Caki2 (cell line): ENCODE measurements around the gene SAMD11. TPM values are rescaled to one million over a fixed set of nuclear protein-coding genes. Genes with fewer than 3 reads are reported as not detected.
"Not testable (repeated sequence)": the region's sequence is repeated elsewhere in the genome, so short reads cannot be mapped to it uniquely, and the experiment has no call there.

Experiments used
- DNase-seq: peaks from one replicate; pipeline ENCODE4 v3.0.0-alpha.2; 2015; ENCODE audit warnings: low read depth
- in situ Hi-C: cut with HindIII; loops from 2 replicates; pipeline ENCODE4 v1.10.0; 2016; ENCODE audit warnings: low sequenced_read_pairs, low pct_unique_long_range_greater_than_20kb, mixed read lengths
- total RNA-seq: library from RNA; depleted of rRNA; stranded (reverse); fragments of >200 nt; shearing (Covaris generic); gene quantifications from 2 replicates; pipeline ENCODE4 v1.2.3, GENCODE V29; 2014; ENCODE audit warnings: low replicate concordance; rRNA removed

SAMD11 gene, protein sequence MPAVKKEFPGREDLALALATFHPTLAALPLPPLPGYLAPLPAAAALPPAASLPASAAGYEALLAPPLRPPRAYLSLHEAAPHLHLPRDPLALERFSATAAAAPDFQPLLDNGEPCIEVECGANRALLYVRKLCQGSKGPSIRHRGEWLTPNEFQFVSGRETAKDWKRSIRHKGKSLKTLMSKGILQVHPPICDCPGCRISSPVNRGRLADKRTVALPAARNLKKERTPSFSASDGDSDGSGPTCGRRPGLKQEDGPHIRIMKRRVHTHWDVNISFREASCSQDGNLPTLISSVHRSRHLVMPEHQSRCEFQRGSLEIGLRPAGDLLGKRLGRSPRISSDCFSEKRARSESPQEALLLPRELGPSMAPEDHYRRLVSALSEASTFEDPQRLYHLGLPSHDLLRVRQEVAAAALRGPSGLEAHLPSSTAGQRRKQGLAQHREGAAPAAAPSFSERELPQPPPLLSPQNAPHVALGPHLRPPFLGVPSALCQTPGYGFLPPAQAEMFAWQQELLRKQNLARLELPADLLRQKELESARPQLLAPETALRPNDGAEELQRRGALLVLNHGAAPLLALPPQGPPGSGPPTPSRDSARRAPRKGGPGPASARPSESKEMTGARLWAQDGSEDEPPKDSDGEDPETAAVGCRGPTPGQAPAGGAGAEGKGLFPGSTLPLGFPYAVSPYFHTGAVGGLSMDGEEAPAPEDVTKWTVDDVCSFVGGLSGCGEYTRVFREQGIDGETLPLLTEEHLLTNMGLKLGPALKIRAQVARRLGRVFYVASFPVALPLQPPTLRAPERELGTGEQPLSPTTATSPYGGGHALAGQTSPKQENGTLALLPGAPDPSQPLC
- 69.4 and 98.9 TPM in 2 replicates for total RNA-seq

DNA sequence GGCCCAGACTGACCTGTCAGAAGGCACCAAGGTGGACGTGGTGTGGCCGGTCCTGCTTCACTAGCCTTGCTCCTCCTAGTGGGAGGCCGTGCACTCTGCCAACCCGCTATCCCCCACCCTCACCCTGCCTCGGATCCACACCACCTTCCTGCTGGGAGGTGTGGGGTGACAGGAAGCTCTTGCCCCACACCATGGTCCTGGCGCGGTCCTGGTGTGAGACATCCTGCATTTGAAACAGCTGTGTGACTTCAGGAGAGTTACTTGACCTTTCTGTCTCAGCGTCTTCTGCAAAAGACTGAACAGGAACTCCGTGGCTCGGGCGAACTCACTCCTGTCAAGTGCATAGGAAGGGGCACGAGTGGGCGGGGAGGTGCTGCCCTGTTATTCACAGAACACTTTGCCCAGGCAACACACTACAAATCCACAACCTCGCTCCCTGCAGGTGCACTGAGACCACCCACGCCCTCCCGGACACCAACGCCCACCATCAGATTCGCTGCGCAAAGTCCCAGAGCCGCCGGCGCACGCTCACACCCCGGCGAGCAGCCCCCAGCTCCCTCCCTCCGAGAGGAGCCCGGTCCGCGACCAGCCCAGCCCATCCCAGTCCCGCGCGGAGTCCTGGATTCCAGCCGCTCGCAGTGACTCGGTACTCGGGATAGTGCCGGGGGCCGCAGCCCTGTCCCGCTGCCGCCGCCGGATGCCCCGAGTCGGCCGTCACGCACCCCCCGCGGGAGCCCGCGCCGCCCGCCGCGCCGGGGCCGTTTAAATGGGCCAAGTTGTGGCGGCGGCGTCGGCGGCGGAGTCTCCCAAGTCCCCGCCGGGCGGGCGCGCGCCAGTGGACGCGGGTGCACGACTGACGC lies at the start of gene SAMD11:
SAMD11 (plus strand) TSS at position 793 of the 860 bp plus-strand sequence. CDS start 509 bp downstream, outside the sequence.
- in situ Hi-C loops, result no loop called here
- DNase-seq, result peak; percentile 66

DNA sequence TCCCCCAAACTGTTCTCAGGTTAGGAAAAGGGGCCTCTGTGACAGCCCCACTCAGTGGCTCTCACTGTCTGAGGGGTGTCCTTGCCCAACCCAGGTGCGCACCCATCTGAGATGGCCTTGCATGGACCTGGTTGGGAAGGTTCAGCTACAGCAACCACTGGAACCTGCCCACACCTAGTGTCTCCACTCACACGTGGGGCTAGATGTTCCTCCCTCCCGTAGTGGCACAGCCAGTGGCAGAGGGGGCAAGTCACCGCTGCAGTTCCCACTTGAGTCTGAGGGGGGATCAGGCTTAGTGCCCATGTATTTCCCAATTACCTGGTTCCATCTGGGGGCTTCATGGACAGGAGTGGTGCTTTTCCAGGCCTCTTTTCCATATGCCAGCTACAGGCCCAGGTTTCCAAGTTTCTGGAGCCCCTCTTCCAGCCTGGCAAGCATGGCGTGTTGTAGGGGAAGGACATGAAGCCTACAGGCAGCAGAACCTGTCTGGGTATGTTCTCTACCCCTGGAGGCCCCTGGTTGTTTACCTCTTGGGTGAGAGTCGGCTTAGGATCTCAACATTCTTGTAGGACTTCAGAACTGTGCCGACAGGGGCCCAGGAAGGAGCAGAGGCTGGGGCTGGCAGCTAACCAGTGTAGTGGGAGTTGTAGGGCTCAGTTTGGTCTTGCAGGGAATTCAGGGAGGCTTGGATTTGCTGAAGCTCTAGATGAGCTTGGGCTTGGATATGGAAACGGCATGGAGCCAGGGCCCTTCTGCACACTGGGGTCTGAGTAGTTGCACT lies 47.1 kb upstream of the SAMD11 start:
- in situ Hi-C loops, DNase-seq: not testable (repeated sequence)

DNA sequence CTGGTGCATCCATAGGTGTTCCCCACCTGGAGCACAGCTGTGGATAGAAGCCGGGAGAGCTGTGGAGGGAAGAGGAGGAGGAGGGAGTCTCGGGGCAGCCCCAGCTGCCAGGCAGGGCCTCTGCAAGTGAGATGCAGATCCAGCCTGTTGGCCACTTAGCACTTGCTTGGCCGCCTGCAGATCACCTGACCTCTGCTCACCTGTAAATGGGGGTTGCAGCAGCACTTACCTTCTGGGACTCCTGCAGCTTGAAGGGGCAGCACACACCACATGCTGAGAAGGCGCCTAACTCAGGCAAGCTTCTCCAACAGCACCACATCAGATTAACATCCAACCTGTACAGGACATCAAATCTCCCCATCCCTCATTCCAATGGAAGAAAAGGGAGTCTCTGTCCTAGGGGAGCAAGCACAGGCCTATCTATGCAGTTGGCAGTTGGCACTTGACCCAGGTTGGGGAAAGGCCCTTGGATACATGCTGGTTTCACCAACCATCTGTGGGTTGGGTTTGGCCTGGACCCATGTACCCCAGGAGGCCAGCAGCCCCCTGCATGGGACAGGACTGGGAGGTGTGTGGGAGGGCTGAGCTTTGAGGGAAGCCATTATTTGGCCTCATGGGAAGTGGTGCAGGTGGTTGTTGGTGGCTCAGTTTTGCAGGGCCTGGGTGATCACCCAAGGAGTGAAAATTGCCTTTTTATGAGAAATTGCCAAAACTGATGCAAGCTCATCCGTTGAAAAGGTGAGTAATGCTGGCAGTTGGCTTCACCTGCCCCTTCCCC lies 46.3 kb upstream of the SAMD11 start:
- DNase-seq, in situ Hi-C loops: not testable (repeated sequence)

DNA sequence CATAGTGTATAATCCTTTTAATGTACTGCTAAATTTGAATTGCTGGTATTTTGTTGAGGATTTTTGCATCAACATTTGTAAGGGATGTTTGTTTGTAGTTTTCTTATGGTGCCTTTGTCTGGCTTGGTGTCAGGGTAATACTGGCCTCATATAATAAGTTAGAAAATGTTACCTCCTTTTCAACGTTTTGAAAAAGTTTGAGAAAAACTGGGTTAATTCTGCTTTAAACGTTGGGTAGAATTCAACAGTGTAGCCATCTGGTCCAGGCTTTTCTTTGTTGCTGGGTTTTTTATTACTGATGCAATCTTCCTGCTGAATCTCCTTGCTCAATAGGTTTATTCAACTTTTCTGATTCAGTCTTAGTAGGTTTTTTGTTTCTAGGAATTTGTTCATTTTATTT lies 43.2 kb upstream of the SAMD11 start:
- DNase-seq, in situ Hi-C loops: not testable (repeated sequence)

DNA sequence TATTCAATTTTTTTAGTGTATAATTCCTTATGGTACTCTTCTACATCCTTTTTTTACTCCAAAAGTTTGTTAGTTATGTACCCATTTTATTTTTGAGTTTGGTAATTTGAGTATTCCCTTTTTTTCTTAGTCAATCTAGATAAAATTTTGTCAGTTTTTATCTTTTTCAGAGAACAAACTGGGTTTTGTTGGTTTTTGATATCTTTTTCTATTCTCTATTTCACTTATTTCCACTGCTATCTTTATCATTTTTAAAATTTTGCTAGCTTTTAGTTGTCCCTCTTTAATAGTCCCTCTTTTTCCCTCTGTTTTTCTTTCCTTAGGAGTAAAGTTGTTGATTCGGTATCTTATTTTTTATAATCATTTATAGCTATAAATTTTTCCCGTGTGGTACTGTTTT lies 42.8 kb upstream of the SAMD11 start:
- in situ Hi-C loops, DNase-seq: not testable (repeated sequence)

DNA sequence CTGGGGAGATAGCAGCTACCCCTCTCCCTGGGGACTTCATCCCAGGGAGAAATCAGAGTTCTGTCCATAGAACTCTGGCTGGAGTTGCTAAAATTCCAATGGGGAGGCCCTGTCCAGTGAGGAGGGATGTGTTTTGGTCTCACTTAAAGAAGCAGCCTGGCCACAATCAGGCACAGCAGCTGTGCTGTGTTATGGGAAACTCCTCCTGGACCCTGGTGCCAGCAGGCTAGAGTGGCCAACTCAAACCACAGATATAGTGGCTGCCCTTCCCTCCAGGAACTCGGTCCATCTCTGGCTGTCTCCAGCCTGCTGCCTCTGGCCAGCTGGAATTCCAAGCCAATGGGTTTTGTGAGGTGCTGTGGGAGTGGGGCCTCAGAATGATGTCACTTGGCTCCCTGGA lies 37.4 kb upstream of the SAMD11 start:
- in situ Hi-C loops, result no loop called here
- DNase-seq, result no peak

GRCh38 chr1:886760-887159 lies 37.0 kb upstream of the SAMD11 start:
- no peak for DNase-seq

DNA sequence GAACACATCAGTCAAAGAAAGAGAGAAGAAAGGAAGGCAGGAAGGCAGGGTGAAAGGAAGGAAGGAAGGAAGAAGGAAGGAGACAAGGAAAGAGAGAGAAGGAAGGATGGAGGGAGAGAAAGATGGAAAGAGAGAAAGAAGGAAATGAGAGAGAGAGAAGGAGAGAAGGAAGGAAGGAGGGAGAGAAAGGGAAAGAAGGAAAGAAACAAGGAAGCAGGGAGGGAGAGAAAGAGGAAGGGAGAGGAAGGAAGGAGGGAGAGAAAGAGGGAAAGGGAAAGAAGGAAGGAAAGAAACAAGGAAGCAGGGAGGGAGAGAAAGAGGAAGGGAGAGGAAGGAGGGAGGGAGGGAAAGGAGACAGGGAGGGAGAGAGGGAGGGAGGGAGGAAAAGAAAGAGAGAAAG lies 35.4 kb upstream of the SAMD11 start:
- DNase-seq, result no peak
- in situ Hi-C loops, result no loop called here

More at GRCh38 chr1:886760-887159, 37.0 kb upstream of the SAMD11 start:
- in situ Hi-C loops, result no loop called here

GRCh38 chr1:889774-890173 lies 33.9 kb upstream of the SAMD11 start:
- in situ Hi-C loops, DNase-seq: not testable (repeated sequence)

GRCh38 chr1:890234-890633 lies 33.5 kb upstream of the SAMD11 start:
- DNase-seq, in situ Hi-C loops: not testable (repeated sequence)

DNA sequence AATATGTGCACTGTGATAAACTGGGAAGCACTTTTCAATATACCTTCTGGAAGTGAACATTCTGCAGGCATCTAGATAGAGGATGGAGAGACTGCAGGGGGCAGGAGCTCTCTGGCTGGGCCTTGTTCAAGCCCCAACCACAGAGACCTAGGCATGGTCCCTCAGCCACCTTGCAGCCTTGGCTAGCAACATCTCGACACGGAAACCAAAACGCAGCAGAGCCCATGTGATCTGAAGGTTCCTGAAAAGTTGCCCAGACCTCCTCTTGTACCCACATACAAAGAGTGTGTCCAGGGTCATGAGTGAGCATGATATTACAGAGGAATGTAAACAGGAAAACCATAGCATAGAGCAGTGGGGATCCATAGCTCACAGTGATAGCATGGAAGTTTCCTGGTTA lies 33.1 kb upstream of the SAMD11 start:
- in situ Hi-C loops, result no loop called here
- DNase-seq, result no peak

DNA sequence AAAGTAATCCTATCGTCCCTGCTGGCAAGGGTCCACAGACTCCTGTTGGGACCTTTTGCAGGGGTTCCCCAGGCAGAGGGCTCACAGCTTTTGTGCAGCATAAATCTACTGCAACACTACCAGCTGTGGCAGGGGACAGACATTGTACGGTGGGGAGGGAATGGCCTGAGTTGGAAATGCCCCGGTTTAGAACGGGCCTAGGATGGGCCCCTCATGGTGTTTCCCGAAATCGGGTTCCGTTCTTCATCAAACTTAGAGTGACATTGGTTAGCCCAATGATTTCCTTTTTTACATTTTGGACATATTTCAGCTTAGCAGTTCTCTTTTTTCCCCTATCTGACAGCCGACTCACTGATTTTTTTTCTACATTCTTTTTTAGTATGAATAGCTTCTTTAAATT lies 26.5 kb upstream of the SAMD11 start:
- in situ Hi-C loops, result no loop called here
- no peak for DNase-seq

DNA sequence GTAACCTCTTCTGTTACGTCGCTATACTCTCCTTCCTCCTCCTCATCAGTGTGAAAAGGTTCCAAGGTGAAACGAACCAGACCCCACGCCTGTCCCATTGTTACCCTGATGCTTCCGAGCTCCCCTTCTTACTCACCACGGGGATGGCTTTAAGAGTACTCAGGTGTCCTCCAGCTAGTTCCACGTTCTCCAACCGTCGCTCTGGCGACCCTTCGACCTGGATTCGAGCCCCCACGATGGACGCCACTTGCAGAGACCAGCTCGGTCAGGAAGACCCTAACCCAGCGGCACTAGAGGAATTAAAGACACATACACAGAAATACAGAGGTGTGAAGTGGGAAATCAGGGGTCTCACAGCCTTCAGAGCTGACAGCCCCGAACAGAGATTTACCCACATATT lies 25.8 kb upstream of the SAMD11 start:
- in situ Hi-C loops, DNase-seq: not testable (repeated sequence)

GRCh38 chr1:899636-900317 lies 23.9 kb upstream of the SAMD11 start:
- no peak for DNase-seq
- in situ Hi-C loops, result no loop called here

DNA sequence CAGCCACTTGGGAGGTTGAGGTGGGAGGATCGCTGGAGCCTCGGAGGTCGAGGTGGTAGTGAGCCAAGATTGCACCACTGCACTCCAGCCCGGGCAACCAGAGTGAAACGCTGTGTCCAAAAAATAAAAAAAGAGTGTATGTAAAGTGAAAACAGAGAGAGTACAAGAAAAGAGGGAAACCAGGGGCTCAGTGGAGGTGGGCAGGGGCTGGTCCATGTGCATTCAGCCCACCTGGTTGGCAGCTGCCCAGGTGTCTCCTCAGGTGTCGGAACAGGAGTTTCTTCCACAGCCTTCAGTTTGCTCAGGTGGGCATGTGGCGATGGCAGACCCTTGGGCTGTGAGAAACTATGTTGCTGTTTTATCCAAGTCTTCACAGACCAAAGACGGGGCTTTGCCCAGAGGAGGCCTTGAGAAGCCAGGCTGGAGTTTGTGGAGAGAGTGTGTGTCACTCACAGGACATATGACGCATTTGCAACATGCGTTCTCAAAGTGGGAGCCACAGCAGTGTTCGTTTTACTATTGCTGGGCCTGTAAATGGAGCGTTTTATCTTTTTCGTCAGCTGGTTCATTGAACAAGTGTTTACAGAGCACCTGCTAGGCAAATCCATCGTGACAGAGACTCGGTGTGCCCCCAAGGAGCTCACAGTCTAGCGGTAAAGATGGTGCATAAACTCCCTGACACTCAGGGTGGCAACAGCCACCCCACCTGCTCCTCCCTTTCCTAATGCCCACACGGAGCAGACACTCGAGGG lies 22.4 kb upstream of the SAMD11 start:
- in situ Hi-C loops, result no loop called here
- no peak for DNase-seq

- DNase-seq, result no peak
- in situ Hi-C loops, result no loop called here
Observed at GRCh38 chr1:902802-903201, 20.9 kb upstream of the SAMD11 start.
